ENCODE measurements around the gene DUSP14. TPM values are rescaled to one million over a fixed set of nuclear protein-coding genes. Genes with fewer than 3 reads are reported as not detected.

The DUSP14 gene
- total RNA-seq, 3 donors from 2014 or later (not counting 1 experiment from before 2014, with no cell fraction given) = 5.0 to 9.1 (median 5.3) TPM

- 92% methylated on average over 1 of the region's 3 CpGs for WGBS (ENCODE audit: insufficient coverage)
- no peaks in the 10 kb centered on the region for H3K9me3 ChIP-seq (ENCODE audit: control insufficient read depth, insufficient read depth, low read length)
- H3K4me3 ChIP-seq (ENCODE audit: low read length) = no peak overlapping the region
- H3K27ac ChIP-seq (ENCODE audit: low read length) = no peak overlapping the region
- H3K27ac Mint-ChIP-seq = peak overlapping the region; percentile 45 to 70
- H3K27me3 Mint-ChIP-seq (ENCODE audit: low read depth in 2 of 2) = no peaks in the 10 kb centered on the region
- no peaks in the 10 kb centered on the region for H3K4me1 ChIP-seq (ENCODE audit: control insufficient read depth, insufficient read depth, low read length)
- intact Hi-C loops (cut with micrococcal nuclease) = no loop called here
- DNase-seq (no peak), ATAC-seq (no peak)
- H3K9me3 Mint-ChIP-seq = no peaks in the 10 kb centered on the region
- H3K4me3 Mint-ChIP-seq = no peak overlapping the region
- H3K36me3 Mint-ChIP-seq = peaks cover 30% of the 10 kb centered on the region
- no peaks in the 10 kb centered on the region for H3K27me3 ChIP-seq (ENCODE audit: control insufficient read depth, insufficient read depth, low read length)
- H3K36me3 ChIP-seq (ENCODE audit: control insufficient read depth, insufficient read depth, low read length) = peaks cover 82% of the 10 kb centered on the region
- peaks cover 3 to 10% of the 10 kb centered on the region in 2 donors for H3K4me1 Mint-ChIP-seq
- TF ChIP-seq, protein P1, sequence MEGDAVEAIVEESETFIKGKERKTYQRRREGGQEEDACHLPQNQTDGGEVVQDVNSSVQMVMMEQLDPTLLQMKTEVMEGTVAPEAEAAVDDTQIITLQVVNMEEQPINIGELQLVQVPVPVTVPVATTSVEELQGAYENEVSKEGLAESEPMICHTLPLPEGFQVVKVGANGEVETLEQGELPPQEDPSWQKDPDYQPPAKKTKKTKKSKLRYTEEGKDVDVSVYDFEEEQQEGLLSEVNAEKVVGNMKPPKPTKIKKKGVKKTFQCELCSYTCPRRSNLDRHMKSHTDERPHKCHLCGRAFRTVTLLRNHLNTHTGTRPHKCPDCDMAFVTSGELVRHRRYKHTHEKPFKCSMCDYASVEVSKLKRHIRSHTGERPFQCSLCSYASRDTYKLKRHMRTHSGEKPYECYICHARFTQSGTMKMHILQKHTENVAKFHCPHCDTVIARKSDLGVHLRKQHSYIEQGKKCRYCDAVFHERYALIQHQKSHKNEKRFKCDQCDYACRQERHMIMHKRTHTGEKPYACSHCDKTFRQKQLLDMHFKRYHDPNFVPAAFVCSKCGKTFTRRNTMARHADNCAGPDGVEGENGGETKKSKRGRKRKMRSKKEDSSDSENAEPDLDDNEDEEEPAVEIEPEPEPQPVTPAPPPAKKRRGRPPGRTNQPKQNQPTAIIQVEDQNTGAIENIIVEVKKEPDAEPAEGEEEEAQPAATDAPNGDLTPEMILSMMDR (IDR thresholded peaks at IDR 0.05) = no peak
Observed at GRCh38 chr17:37532756-37533155, 43.1 kb downstream of the DUSP14 start.

GRCh38 chr17:37535906-37536305, 46.2 kb downstream of the DUSP14 start:
- no peaks in the 10 kb centered on the region for H3K4me1 ChIP-seq (ENCODE audit: control insufficient read depth, insufficient read depth, low read length)
- WGBS (ENCODE audit: insufficient coverage) = 94% methylated on average over 4 of the region's 5 CpGs
- ATAC-seq = no peak
- TF ChIP-seq, protein P1 (IDR thresholded peaks at IDR 0.05) = no peak
- no peak overlapping the region for H3K27ac ChIP-seq (ENCODE audit: low read length)
- Mint-ChIP-seq H3K27me3 (ENCODE audit: low read depth in 2 of 2) (no peaks in the 10 kb centered on the region), H3K4me1 (peaks cover 3 to 10% of the 10 kb centered on the region in 2 donors), H3K36me3 (peaks cover 32% of the 10 kb centered on the region), H3K4me3 (no peak overlapping the region), H3K9me3 (no peaks in the 10 kb centered on the region), H3K27ac (peak overlapping the region; percentile 51 to 66)
- DNase-seq = no peak
- intact Hi-C loops (cut with micrococcal nuclease) = no loop called here
- H3K36me3 ChIP-seq (ENCODE audit: control insufficient read depth, insufficient read depth, low read length) = peaks cover 81% of the 10 kb centered on the region
- no peaks in the 10 kb centered on the region for H3K9me3 ChIP-seq (ENCODE audit: control insufficient read depth, insufficient read depth, low read length)
- H3K4me3 ChIP-seq (ENCODE audit: low read length) = no peak overlapping the region
- H3K27me3 ChIP-seq (ENCODE audit: control insufficient read depth, insufficient read depth, low read length) = no peaks in the 10 kb centered on the region

DNA sequence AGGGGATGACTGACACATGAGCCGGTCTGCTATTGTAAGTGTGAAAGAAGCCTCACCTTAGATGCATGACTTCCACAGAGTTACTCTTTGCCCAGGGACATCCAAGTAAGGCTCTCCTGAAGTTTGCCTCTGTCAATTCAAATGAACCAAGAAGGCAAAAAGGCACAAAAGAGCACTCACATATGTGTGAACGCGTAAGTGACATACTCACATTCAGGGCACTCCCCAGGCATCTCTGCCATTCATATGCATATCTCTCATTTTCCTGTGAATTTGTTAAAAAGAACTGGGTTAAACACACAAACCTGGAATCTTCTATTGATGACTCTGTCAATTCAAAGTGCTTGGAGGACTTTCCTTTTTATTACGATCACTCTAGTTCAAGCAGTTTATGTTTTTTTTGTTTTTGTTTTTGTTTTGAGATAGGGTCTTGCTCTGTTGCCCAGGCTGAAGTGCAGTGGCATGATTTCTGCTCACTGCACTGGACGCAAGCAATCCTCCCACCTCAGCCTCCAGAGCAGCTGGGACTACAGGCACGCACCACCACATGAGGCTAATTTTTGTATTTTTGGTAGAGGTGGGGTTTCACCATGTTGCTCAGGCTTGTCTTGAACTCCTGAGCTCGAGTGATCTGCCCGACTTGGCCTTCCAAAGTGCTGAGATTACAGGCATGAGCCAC, 49.4 kb downstream of the DUSP14 start:
- H3K4me1 ChIP-seq (ENCODE audit: control insufficient read depth, insufficient read depth, low read length) = no peaks in the 10 kb centered on the region
- no peaks in the 10 kb centered on the region for H3K9me3 ChIP-seq (ENCODE audit: control insufficient read depth, insufficient read depth, low read length)
- peaks cover 98% of the 10 kb centered on the region for H3K36me3 ChIP-seq (ENCODE audit: control insufficient read depth, insufficient read depth, low read length)
- H3K4me3 Mint-ChIP-seq = no peak overlapping the region
- peaks cover 36% of the 10 kb centered on the region for H3K36me3 Mint-ChIP-seq
- intact Hi-C loops (cut with micrococcal nuclease) = no loop called here
- no peak overlapping the region for H3K27ac ChIP-seq (ENCODE audit: low read length)
- ATAC-seq (no peak), DNase-seq (no peak)
- TF ChIP-seq, protein P1 (IDR thresholded peaks at IDR 0.05) = no peak
- H3K27ac Mint-ChIP-seq = no peak overlapping the region
- no peaks in the 10 kb centered on the region for H3K9me3 Mint-ChIP-seq
- 100% methylated on average over 6 of the region's 8 CpGs for WGBS (ENCODE audit: insufficient coverage)
- H3K27me3 ChIP-seq (ENCODE audit: control insufficient read depth, insufficient read depth, low read length) = no peaks in the 10 kb centered on the region
- H3K4me3 ChIP-seq (ENCODE audit: low read length) = no peak overlapping the region
- H3K4me1 Mint-ChIP-seq = peaks cover 9 to 13% of the 10 kb centered on the region in 2 donors
- H3K27me3 Mint-ChIP-seq (ENCODE audit: low read depth in 2 of 2) = no peaks in the 10 kb centered on the region

All from natural killer cell (primary cell).